ENCODE measurements around the gene ITGA3.

GRCh38 chr17:50137042-50137441 lies 81.1 kb downstream of the ITGA3 start:
- TF ChIP-seq EZH2 (IDR thresholded peaks at IDR 0.05; ENCODE audit: insufficient read depth, poor library complexity, severe bottlenecking) (no peak), EZH2phosphoT487 (IDR thresholded peaks at IDR 0.05; ENCODE audit: insufficient read depth, low read depth) (no peak)
